NK-92 (cell line): ENCODE data around the gene KDM4B.
"Not testable (repeated sequence)": the region's sequence is repeated elsewhere in the genome, so short reads cannot be mapped to it uniquely, and the experiment has no call there.

ENCODE experiments used
- DNase-seq: peaks from one replicate; lab custom pipeline; 2025; ENCODE audit not compliant: unreplicated experiment; lab: John Stamatoyannopoulos, UW

The KDM4B gene

GRCh38 chr19:5193192-5193591 lies 224.3 kb downstream of the KDM4B start:
- no peak for DNase-seq

- DNase-seq, result no peak
Observed at GRCh38 chr19:5194641-5195040, 225.7 kb downstream of the KDM4B start.

GRCh38 chr19:5195587-5195986 lies 226.7 kb downstream of the KDM4B start:
- DNase-seq, result not testable (repeated sequence)

GRCh38 chr19:5196832-5197231 lies 227.9 kb downstream of the KDM4B start:
- DNase-seq, result no peak

GRCh38 chr19:5200844-5201243 lies 231.9 kb downstream of the KDM4B start:
- no peak for DNase-seq

- DNase-seq, result no peak
Observed at GRCh38 chr19:5202553-5202952, 233.6 kb downstream of the KDM4B start.
